K562 (cell line): ENCODE measurements around the gene B3GNT9.

Experiments
- CAMTA2 ChIP-seq: fragments of 250-450 bp; sonication (Bioruptor Pico); conservative IDR thresholded peaks from 2 replicates; pipeline ENCODE4 v1.5.1; 2022
- CBFB ChIP-seq: sonication (generic); formaldehyde crosslinking; IDR thresholded peaks from 2 replicates; pipeline ENCODE4 v1.4.0; 2020; ENCODE audit warnings: mild to moderate bottlenecking, missing genetic modification reagents
- CHD1 ChIP-seq: fragments of 200-600 bp; sonication (generic); IDR thresholded peaks from one replicate; pipeline ENCODE4 v1.6.1; 2012; ENCODE audit warnings: mild to moderate bottlenecking, moderate library complexity, low read length, inconsistent platforms
- CTCF ChIP-seq, 3 experiments: IDR thresholded peaks in 2 of 3; conservative IDR thresholded peaks in 1 of 3; 2 replicates each; pipeline ENCODE4 v1.5.1; 2011 to 2012; ENCODE audit warnings: low read length in 3 of 3, mild to moderate bottlenecking in 3 of 3, control low read depth in 2 of 3, improper control_type of control experiment in 1 of 3, inconsistent platforms in 1 of 3, low read depth in 1 of 3, mixed read lengths in 1 of 3, moderate library complexity in 1 of 3; ENCODE audit not compliant: insufficient read depth in 2 of 3
- MYC ChIP-seq, 2 experiments: fragments of 250-450 bp in 1 of 2; sonication (Bioruptor Pico) in 1 of 2; IDR thresholded peaks; 2 replicates each; pipeline versions ENCODE4 v1.5.1 to v1.6.1; 2012 to 2021; ENCODE audit warnings: low read depth in 2 of 2, borderline replicate concordance in 1 of 2, improper control_type of control experiment in 1 of 2, low read length in 1 of 2, mild to moderate bottlenecking in 1 of 2, moderate library complexity in 1 of 2
- NRF1 ChIP-seq, 2 experiments: fragments of 450-650 bp; IDR thresholded peaks in 1 of 2; conservative IDR thresholded peaks in 1 of 2; 2 replicates each; pipeline ENCODE4 v1.6.1; 2014; ENCODE audit warnings: mild to moderate bottlenecking in 2 of 2
- RBM25 ChIP-seq: fragments of 200-400 bp; formaldehyde crosslinking; IDR thresholded peaks from 2 replicates; pipeline ENCODE4 v1.6.1; 2018; ENCODE audit warnings: low read length, low read depth, moderate library complexity; ENCODE audit not compliant: severe bottlenecking
- RCOR1 ChIP-seq, 2 experiments: IDR thresholded peaks; 2 replicates each; pipeline ENCODE4 v1.6.1; 2012; ENCODE audit warnings: low read depth in 2 of 2, low read length in 2 of 2, borderline replicate concordance in 1 of 2, improper control_type of control experiment in 1 of 2

- TF ChIP-seq CTCF (IDR thresholded peaks at IDR 0.05 in 2 of 3, conservative IDR thresholded peaks at IDR 0.05 in 1 of 3; ENCODE audit: insufficient read depth in 2 of 3, low read depth in 1 of 3, low read length in 3 of 3) (no peak), CAMTA2 (no peak), CBFB (CRISPR knock-in tag) (no peak), RBM25 (no peak), CHD1 (no peak), RCOR1 (IDR thresholded peaks at IDR 0.05; ENCODE audit: borderline replicate concordance in 1 of 2, low read depth in 2 of 2, low read length in 2 of 2) (no peak), NRF1 (conservative IDR thresholded peaks at IDR 0.05 in 1 of 2, IDR thresholded peaks at IDR 0.05 in 1 of 2) (no peak), MYC (IDR thresholded peaks at IDR 0.05; ENCODE audit: low read depth, low read length) (no peak), MYC (CRISPR knock-in tag; IDR thresholded peaks at IDR 0.05; ENCODE audit: borderline replicate concordance, low read depth) (no peak)
Observed at GRCh38 chr16:67169011-67169451, 18.2 kb upstream of the B3GNT9 start.
